Measurements from ENCODE around the gene METTL14. TPM values are rescaled to one million over a fixed set of nuclear protein-coding genes. Genes with fewer than 3 reads are reported as not detected.

METTL14 gene
- total RNA-seq, 1 experiment from 2014 or later, result 32.6 TPM

- DNase-seq (ENCODE audit: unreplicated experiment), result no peak
- H3K9me3 Mint-ChIP-seq (ENCODE audit: unreplicated experiment), result no peaks in the 10 kb centered on the region
- no peak for TF ChIP-seq CTCF (IDR thresholded peaks at IDR 0.05; ENCODE audit: unreplicated experiment)
- intact Hi-C loops (cut with micrococcal nuclease), result no loop called here
- no peak overlapping the region for H3K27ac Mint-ChIP-seq (ENCODE audit: low read depth, unreplicated experiment)
- no peaks in the 10 kb centered on the region for H3K27me3 Mint-ChIP-seq (ENCODE audit: insufficient read depth, unreplicated experiment)
- no TSS peak for BruUV-seq (replicated peaks)
- peaks cover 33% of the 10 kb centered on the region for H3K36me3 Mint-ChIP-seq (ENCODE audit: insufficient read depth, unreplicated experiment)
- POLR2A ChIA-PET, result interaction anchor here (1.0 kb wide), 1 partner anchor 10 kb away, joined by 3 read pairs; no protein-coding TSS in a partner anchor
- peaks cover 20% of the 10 kb centered on the region for H3K4me1 Mint-ChIP-seq (ENCODE audit: insufficient read depth, unreplicated experiment)
- CTCF ChIA-PET, result interaction anchor here (0.6 to 2.2 kb wide), 6 partner anchors 11 to 209 kb away, joined by 3 to 14 read pairs (median 4); no protein-coding TSS in a partner anchor
- H3K4me3 Mint-ChIP-seq (ENCODE audit: unreplicated experiment), result no peak overlapping the region
These were observed 75.3 kb downstream of the METTL14 start for GRCh38 chr4:118760493-118760892.

DNA sequence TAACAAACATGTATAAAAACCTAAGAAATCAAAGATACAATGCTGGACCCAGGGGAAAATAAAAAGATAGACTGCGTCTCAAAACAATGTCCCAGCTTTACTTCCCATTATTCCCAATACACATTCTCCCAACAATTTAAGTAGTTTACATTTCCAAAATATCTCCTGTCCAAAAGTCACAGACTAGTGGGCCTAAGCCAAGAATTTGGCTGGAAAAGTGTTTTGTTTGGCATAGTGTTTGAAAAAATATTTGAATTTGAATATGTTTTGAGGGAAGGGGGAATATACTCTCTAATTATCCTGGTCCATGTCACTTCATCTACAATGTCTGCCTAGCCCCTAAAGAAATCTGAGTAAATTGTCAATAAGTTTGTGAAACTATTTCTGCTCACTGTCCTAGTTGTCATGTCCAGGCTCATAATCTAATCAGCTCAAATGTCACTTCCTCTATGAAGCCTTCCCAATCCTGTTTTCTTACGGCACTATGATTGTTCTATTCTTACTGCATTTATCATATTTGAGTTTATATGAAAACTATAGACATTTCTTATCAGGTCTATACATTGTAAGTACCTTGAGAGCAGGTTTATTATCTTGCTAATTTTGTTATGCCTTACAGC lies 76.3 kb downstream of the METTL14 start:
- intact Hi-C loops (cut with micrococcal nuclease), result no loop called here
- no peak for TF ChIP-seq CTCF (IDR thresholded peaks at IDR 0.05; ENCODE audit: unreplicated experiment)
- no peak for DNase-seq (ENCODE audit: unreplicated experiment)
- ChIA-PET POLR2A (interaction anchor here (1.0 kb wide), 1 partner anchor 14 kb away, joined by 3 read pairs; no protein-coding TSS in a partner anchor), CTCF (interaction anchor here (0.6 to 2.2 kb wide), 4 partner anchors 10 to 511 kb away, joined by 3 to 7 read pairs (median 4); no protein-coding TSS in a partner anchor)
- no TSS peak for BruUV-seq (replicated peaks)
- peak overlapping the region; percentile 61 for H3K27ac Mint-ChIP-seq (ENCODE audit: low read depth, unreplicated experiment)
- no peaks in the 10 kb centered on the region for H3K9me3 Mint-ChIP-seq (ENCODE audit: unreplicated experiment)
- H3K36me3 Mint-ChIP-seq (ENCODE audit: insufficient read depth, unreplicated experiment), result peaks cover 34% of the 10 kb centered on the region
- no peaks in the 10 kb centered on the region for H3K27me3 Mint-ChIP-seq (ENCODE audit: insufficient read depth, unreplicated experiment)
- peaks cover 20% of the 10 kb centered on the region for H3K4me1 Mint-ChIP-seq (ENCODE audit: insufficient read depth, unreplicated experiment)
- H3K4me3 Mint-ChIP-seq (ENCODE audit: unreplicated experiment), result no peak overlapping the region

DNA sequence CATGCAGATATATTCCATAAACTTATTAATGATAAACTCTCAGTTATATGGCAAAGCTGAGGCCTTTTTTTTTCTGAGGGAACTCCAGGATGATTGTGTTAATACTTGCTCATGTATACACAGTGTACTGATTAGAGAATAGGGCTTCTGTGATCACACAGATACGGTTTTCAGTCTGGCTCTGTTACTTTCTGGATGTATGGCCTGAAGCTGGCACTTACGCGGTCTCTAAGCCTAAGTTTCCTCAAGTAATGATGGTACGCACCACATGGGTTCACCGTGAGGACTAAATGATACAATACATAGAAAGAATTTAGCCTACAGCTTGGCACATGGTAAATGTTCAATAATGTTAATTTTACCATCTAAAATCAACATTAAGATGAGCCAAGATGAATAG lies 77.0 kb downstream of the METTL14 start:
- Mint-ChIP-seq H3K9me3 (ENCODE audit: unreplicated experiment) (no peaks in the 10 kb centered on the region), H3K4me1 (ENCODE audit: insufficient read depth, unreplicated experiment) (peaks cover 20% of the 10 kb centered on the region), H3K27ac (ENCODE audit: low read depth, unreplicated experiment) (peak overlapping the region; percentile 61), H3K27me3 (ENCODE audit: insufficient read depth, unreplicated experiment) (no peaks in the 10 kb centered on the region), H3K4me3 (ENCODE audit: unreplicated experiment) (no peak overlapping the region), H3K36me3 (ENCODE audit: insufficient read depth, unreplicated experiment) (peaks cover 40% of the 10 kb centered on the region)
- CTCF ChIA-PET, result interaction anchor here (0.6 to 1.8 kb wide), 3 partner anchors 10 to 511 kb away, joined by 3 to 5 read pairs (median 4); no protein-coding TSS in a partner anchor
- intact Hi-C loops (cut with micrococcal nuclease), result no loop called here
- BruUV-seq (replicated peaks), result no TSS peak
- POLR2A ChIA-PET, result interaction anchor here (1.0 kb wide), 1 partner anchor 15 kb away, joined by 3 read pairs; no protein-coding TSS in a partner anchor
- no peak for TF ChIP-seq CTCF (IDR thresholded peaks at IDR 0.05; ENCODE audit: unreplicated experiment)
- DNase-seq (ENCODE audit: unreplicated experiment), result no peak

DNA sequence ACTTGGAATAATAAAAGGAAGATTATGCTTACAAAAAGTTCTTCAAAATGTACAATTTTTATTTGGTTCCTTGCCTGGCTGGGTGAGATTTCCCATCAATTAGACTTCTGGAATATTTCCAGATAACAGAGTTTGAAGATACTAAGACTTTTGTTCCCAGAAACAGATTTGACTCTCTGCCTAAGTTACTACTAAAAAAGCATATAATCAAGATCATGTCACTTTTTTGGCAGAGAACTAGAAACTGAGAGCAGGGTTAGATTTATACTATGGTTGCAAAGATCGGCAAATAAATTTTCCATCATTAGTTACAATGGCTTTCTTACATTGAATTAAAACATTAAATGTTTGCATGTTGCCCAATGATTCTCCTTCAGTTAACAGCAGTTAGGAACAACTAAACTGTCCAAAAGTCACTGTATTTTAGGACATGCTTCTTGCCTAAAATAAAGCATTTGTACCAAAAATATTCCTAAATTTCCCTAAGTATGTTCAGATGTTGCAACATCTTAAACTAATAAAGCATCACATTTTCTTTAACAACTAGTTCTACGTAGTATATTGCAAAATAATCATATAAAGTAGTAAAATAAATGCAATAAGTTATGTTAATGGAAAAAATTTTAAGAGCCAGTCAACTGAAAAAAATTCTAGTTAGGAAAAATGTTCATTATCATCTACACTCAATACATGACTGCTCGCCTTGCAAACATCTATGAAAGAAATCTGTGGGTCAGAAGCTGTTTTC lies 77.7 kb downstream of the METTL14 start:
- no peak for DNase-seq (ENCODE audit: unreplicated experiment)
- no peaks in the 10 kb centered on the region for H3K27me3 Mint-ChIP-seq (ENCODE audit: insufficient read depth, unreplicated experiment)
- BruUV-seq (replicated peaks), result no TSS peak
- peaks cover 20% of the 10 kb centered on the region for H3K4me1 Mint-ChIP-seq (ENCODE audit: insufficient read depth, unreplicated experiment)
- H3K36me3 Mint-ChIP-seq (ENCODE audit: insufficient read depth, unreplicated experiment), result peaks cover 48% of the 10 kb centered on the region
- ChIA-PET POLR2A (no interaction called here), CTCF (interaction anchor here (0.6 to 1.8 kb wide), 4 partner anchors 9 to 131 kb away, joined by 3 to 5 read pairs (median 4); no protein-coding TSS in a partner anchor)
- intact Hi-C loops (cut with micrococcal nuclease), result no loop called here
- no peaks in the 10 kb centered on the region for H3K9me3 Mint-ChIP-seq (ENCODE audit: unreplicated experiment)
- TF ChIP-seq CTCF (IDR thresholded peaks at IDR 0.05; ENCODE audit: unreplicated experiment), result no peak
- H3K4me3 Mint-ChIP-seq (ENCODE audit: unreplicated experiment), result no peak overlapping the region
- peak overlapping the region; percentile 67 for H3K27ac Mint-ChIP-seq (ENCODE audit: low read depth, unreplicated experiment)
